ENCODE results near the gene ZBTB4. TPM values are rescaled to one million over a fixed set of nuclear protein-coding genes. Genes with fewer than 3 reads are reported as not detected.

The ZBTB4 gene
- total and polyA plus RNA-seq, 2 donors: 10.9 to 29.5 TPM

DNA sequence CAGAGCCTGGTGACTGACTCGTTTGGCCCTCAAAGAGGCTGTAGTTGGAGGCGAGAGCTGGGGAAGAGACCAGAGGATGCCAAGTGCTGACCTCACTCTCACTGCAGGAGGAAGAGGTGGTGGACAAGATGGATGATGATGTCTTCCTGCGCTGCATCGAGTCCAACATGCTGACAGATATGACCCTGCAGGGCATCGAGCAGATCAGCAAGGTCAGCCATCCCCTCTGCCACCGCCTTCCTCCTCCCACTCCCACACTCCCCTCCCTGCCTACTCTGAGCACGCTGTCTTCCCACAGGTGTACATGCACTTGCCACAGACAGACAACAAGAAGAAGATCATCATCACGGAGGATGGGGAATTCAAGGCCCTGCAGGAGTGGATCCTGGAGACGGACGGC, 31.7 kb upstream of the ZBTB4 start:
- WGBS: 95% methylated on average over 10 of the region's 10 CpGs
- Histone ChIP-seq H3K9me3 (ENCODE audit: control insufficient read depth in 2 of 2, insufficient read depth in 1 of 2, low read length in 1 of 2) (no peaks in the 10 kb centered on the region), H3K27me3 (ENCODE audit: control insufficient read depth in 2 of 2, insufficient read depth in 1 of 2, low read length in 1 of 2) (no peaks in the 10 kb centered on the region), H3K36me3 (ENCODE audit: control insufficient read depth in 2 of 2, insufficient read depth in 2 of 2, low read length in 1 of 2) (peaks cover 80 to 88% of the 10 kb centered on the region in 2 donors), H3K27ac (ENCODE audit: low read depth in 1 of 2, low read length in 1 of 2) (no peak overlapping the region), H3K4me3 (ENCODE audit: low read length in 2 of 2) (no peak overlapping the region), H3K4me1 (ENCODE audit: control insufficient read depth in 2 of 2, insufficient read depth in 2 of 2, low read length in 2 of 2) (no peaks in the 10 kb centered on the region)
- no peak for DNase-seq (ENCODE audit: low read depth in 6 of 9, low spot score in 9 of 9)

GRCh38 chr17:7509937-7510336, 30.5 kb upstream of the ZBTB4 start:
- Histone ChIP-seq H3K4me3 (ENCODE audit: low read length in 2 of 2) (no peak overlapping the region), H3K27me3 (ENCODE audit: control insufficient read depth in 2 of 2, insufficient read depth in 1 of 2, low read length in 1 of 2) (no peaks in the 10 kb centered on the region), H3K9me3 (ENCODE audit: control insufficient read depth in 2 of 2, insufficient read depth in 1 of 2, low read length in 1 of 2) (no peaks in the 10 kb centered on the region), H3K4me1 (ENCODE audit: control insufficient read depth in 2 of 2, insufficient read depth in 2 of 2, low read length in 2 of 2) (no peaks in the 10 kb centered on the region), H3K36me3 (ENCODE audit: control insufficient read depth in 2 of 2, insufficient read depth in 2 of 2, low read length in 1 of 2) (peaks cover 80 to 96% of the 10 kb centered on the region in 2 donors), H3K27ac (ENCODE audit: low read depth in 1 of 2, low read length in 1 of 2) (no peak overlapping the region)
- DNase-seq (ENCODE audit: low read depth in 6 of 9, low spot score in 9 of 9): no peak
- 98% methylated on average over 5 of the region's 5 CpGs for WGBS

- Histone ChIP-seq H3K4me3 (ENCODE audit: low read length in 2 of 2) (no peak overlapping the region), H3K27ac (ENCODE audit: low read depth in 1 of 2, low read length in 1 of 2) (no peak overlapping the region), H3K4me1 (ENCODE audit: control insufficient read depth in 2 of 2, insufficient read depth in 2 of 2, low read length in 2 of 2) (no peaks in the 10 kb centered on the region), H3K36me3 (ENCODE audit: control insufficient read depth in 2 of 2, insufficient read depth in 2 of 2, low read length in 1 of 2) (peaks cover 78 to 98% of the 10 kb centered on the region in 2 donors), H3K9me3 (ENCODE audit: control insufficient read depth in 2 of 2, insufficient read depth in 1 of 2, low read length in 1 of 2) (no peaks in the 10 kb centered on the region), H3K27me3 (ENCODE audit: control insufficient read depth in 2 of 2, insufficient read depth in 1 of 2, low read length in 1 of 2) (no peaks in the 10 kb centered on the region)
- no peak for DNase-seq (ENCODE audit: low read depth in 6 of 9, low spot score in 9 of 9)
- 98% methylated on average over 9 of the region's 9 CpGs for WGBS
These were observed 29.4 kb upstream of the ZBTB4 start for GRCh38 chr17:7508846-7509245.

DNA sequence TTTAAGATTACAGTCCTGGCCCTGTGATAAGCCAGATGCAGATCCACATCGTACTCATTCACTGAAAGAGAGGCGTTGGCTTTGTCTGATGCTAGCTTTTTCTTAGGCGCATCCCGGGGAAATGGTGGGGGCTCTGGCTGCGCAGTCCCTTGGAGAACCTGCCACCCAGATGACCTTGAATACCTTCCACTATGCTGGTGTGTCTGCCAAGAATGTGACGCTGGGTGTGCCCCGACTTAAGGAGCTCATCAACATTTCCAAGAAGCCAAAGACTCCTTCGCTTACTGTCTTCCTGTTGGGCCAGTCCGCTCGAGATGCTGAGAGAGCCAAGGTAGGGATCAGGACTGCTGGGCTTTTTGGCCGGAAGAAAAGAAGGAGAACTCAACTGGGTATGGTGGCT, 28.7 kb upstream of the ZBTB4 start:
- 92% methylated on average over 11 of the region's 11 CpGs for WGBS
- Histone ChIP-seq H3K36me3 (ENCODE audit: control insufficient read depth in 2 of 2, insufficient read depth in 2 of 2, low read length in 1 of 2) (peaks cover 78 to 98% of the 10 kb centered on the region in 2 donors), H3K4me3 (ENCODE audit: low read length in 2 of 2) (no peak overlapping the region), H3K27me3 (ENCODE audit: control insufficient read depth in 2 of 2, insufficient read depth in 1 of 2, low read length in 1 of 2) (no peaks in the 10 kb centered on the region), H3K4me1 (ENCODE audit: control insufficient read depth in 2 of 2, insufficient read depth in 2 of 2, low read length in 2 of 2) (no peaks in the 10 kb centered on the region), H3K9me3 (ENCODE audit: control insufficient read depth in 2 of 2, insufficient read depth in 1 of 2, low read length in 1 of 2) (no peaks in the 10 kb centered on the region), H3K27ac (ENCODE audit: low read depth in 1 of 2, low read length in 1 of 2) (no peak overlapping the region)
- no peak for DNase-seq (ENCODE audit: low read depth in 6 of 9, low spot score in 9 of 9)

DNA sequence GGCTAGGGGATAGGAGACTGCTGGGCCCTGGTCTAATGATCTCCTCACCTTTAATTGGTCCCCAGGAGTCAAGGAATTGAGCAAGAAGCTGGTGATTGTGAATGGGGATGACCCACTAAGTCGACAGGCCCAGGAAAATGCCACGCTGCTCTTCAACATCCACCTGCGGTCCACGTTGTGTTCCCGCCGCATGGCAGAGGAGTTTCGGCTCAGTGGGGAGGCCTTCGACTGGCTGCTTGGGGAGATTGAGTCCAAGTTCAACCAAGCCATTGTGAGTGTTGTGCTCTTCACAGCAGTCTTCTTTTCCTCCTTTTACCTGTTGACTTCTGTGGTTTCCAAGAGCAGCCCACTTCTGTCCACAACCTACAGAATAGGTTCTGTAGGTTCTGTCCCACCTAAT, 24.1 kb upstream of the ZBTB4 start:
- H3K9me3 ChIP-seq (ENCODE audit: control insufficient read depth in 2 of 2, insufficient read depth in 1 of 2, low read length in 1 of 2): no peaks in the 10 kb centered on the region
- no peak overlapping the region for H3K4me3 ChIP-seq (ENCODE audit: low read length in 2 of 2)
- H3K27me3 ChIP-seq (ENCODE audit: control insufficient read depth in 2 of 2, insufficient read depth in 1 of 2, low read length in 1 of 2): no peaks in the 10 kb centered on the region
- WGBS: 98% methylated on average over 8 of the region's 8 CpGs
- no peak overlapping the region for H3K27ac ChIP-seq (ENCODE audit: low read depth in 1 of 2, low read length in 1 of 2)
- H3K36me3 ChIP-seq (ENCODE audit: control insufficient read depth in 2 of 2, insufficient read depth in 2 of 2, low read length in 1 of 2): peaks cover 76 to 97% of the 10 kb centered on the region in 2 donors
- DNase-seq (ENCODE audit: low read depth in 6 of 9, low spot score in 9 of 9): no peak
- no peaks in the 10 kb centered on the region for H3K4me1 ChIP-seq (ENCODE audit: control insufficient read depth in 2 of 2, insufficient read depth in 2 of 2, low read length in 2 of 2)

DNA sequence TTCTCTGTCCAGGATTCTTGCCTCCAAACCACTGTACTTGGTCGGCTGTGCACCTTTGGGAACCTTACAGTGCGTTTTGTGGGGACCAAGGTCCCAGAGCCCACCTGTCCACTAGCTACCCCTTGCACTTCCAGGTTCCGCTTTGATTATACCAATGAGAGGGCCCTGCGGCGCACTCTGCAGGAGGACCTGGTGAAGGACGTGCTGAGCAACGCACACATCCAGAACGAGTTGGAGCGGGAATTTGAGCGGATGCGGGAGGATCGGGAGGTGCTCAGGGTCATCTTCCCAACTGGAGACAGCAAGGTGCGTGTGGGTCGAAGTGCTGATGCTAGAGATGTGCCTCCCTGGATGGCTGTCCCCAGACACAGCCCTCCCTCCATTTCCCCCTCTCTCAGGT, 23.6 kb upstream of the ZBTB4 start:
- Histone ChIP-seq H3K27ac (ENCODE audit: low read depth in 1 of 2, low read length in 1 of 2) (no peak overlapping the region), H3K9me3 (ENCODE audit: control insufficient read depth in 2 of 2, insufficient read depth in 1 of 2, low read length in 1 of 2) (no peaks in the 10 kb centered on the region), H3K27me3 (ENCODE audit: control insufficient read depth in 2 of 2, insufficient read depth in 1 of 2, low read length in 1 of 2) (no peaks in the 10 kb centered on the region), H3K4me1 (ENCODE audit: control insufficient read depth in 2 of 2, insufficient read depth in 2 of 2, low read length in 2 of 2) (no peaks in the 10 kb centered on the region), H3K36me3 (ENCODE audit: control insufficient read depth in 2 of 2, insufficient read depth in 2 of 2, low read length in 1 of 2) (peaks cover 76 to 97% of the 10 kb centered on the region in 2 donors), H3K4me3 (ENCODE audit: low read length in 2 of 2) (no peak overlapping the region)
- 96% methylated on average over 14 of the region's 14 CpGs for WGBS
- no peak for DNase-seq (ENCODE audit: low read depth in 6 of 9, low spot score in 9 of 9)

GRCh38 chr17:7502171-7502847, 22.9 kb upstream of the ZBTB4 start:
- Histone ChIP-seq H3K36me3 (ENCODE audit: control insufficient read depth in 2 of 2, insufficient read depth in 2 of 2, low read length in 1 of 2) (peaks cover 78 to 98% of the 10 kb centered on the region in 2 donors), H3K4me1 (ENCODE audit: control insufficient read depth in 2 of 2, insufficient read depth in 2 of 2, low read length in 2 of 2) (no peaks in the 10 kb centered on the region), H3K27ac (ENCODE audit: low read depth in 1 of 2, low read length in 1 of 2) (no peak overlapping the region), H3K4me3 (ENCODE audit: low read length in 2 of 2) (no peak overlapping the region), H3K9me3 (ENCODE audit: control insufficient read depth in 2 of 2, insufficient read depth in 1 of 2, low read length in 1 of 2) (no peaks in the 10 kb centered on the region), H3K27me3 (ENCODE audit: control insufficient read depth in 2 of 2, insufficient read depth in 1 of 2, low read length in 1 of 2) (no peaks in the 10 kb centered on the region)
- WGBS: 98% methylated on average over 20 of the region's 20 CpGs
- no peak for DNase-seq (ENCODE audit: low read depth in 6 of 9, low spot score in 9 of 9)

- H3K27ac ChIP-seq (ENCODE audit: low read depth in 1 of 2, low read length in 1 of 2): no peak overlapping the region
- H3K36me3 ChIP-seq (ENCODE audit: control insufficient read depth in 2 of 2, insufficient read depth in 2 of 2, low read length in 1 of 2): peaks cover 81 to 98% of the 10 kb centered on the region in 2 donors
- 94% methylated on average over 14 of the region's 14 CpGs for WGBS
- no peak overlapping the region for H3K4me3 ChIP-seq (ENCODE audit: low read length in 2 of 2)
- no peak for DNase-seq (ENCODE audit: low read depth in 6 of 9, low spot score in 9 of 9)
- H3K27me3 ChIP-seq (ENCODE audit: control insufficient read depth in 2 of 2, insufficient read depth in 1 of 2, low read length in 1 of 2): no peaks in the 10 kb centered on the region
- H3K9me3 ChIP-seq (ENCODE audit: control insufficient read depth in 2 of 2, insufficient read depth in 1 of 2, low read length in 1 of 2): no peaks in the 10 kb centered on the region
- no peaks in the 10 kb centered on the region for H3K4me1 ChIP-seq (ENCODE audit: control insufficient read depth in 2 of 2, insufficient read depth in 2 of 2, low read length in 2 of 2)
These were observed 22.3 kb upstream of the ZBTB4 start for GRCh38 chr17:7501729-7502128.

- WGBS: 95% methylated on average over 11 of the region's 11 CpGs
- Histone ChIP-seq H3K4me3 (ENCODE audit: low read length in 2 of 2) (no peak overlapping the region), H3K9me3 (ENCODE audit: control insufficient read depth in 2 of 2, insufficient read depth in 1 of 2, low read length in 1 of 2) (no peaks in the 10 kb centered on the region), H3K27ac (ENCODE audit: low read depth in 1 of 2, low read length in 1 of 2) (no peak overlapping the region), H3K27me3 (ENCODE audit: control insufficient read depth in 2 of 2, insufficient read depth in 1 of 2, low read length in 1 of 2) (no peaks in the 10 kb centered on the region), H3K4me1 (ENCODE audit: control insufficient read depth in 2 of 2, insufficient read depth in 2 of 2, low read length in 2 of 2) (no peaks in the 10 kb centered on the region), H3K36me3 (ENCODE audit: control insufficient read depth in 2 of 2, insufficient read depth in 2 of 2, low read length in 1 of 2) (peaks cover 86 to 89% of the 10 kb centered on the region in 2 donors)
- no peak for DNase-seq (ENCODE audit: low read depth in 6 of 9, low spot score in 9 of 9)
These were observed 19.7 kb upstream of the ZBTB4 start for GRCh38 chr17:7499161-7499560.
